Heart left ventricle (tissue), 16 donors: ENCODE data around the gene TMEM132D. TPM values are rescaled to one million over a fixed set of nuclear protein-coding genes. Genes with fewer than 3 reads are reported as not detected.

ENCODE experiments used
- ATAC-seq, 4 donors: fragments of 200-7000 bp; cut with Tn5 transposase; one replicate each; pipeline ENCODE4 v1.9.1; 2020 to 2022; ENCODE audit warnings: moderate library complexity in 4 of 4, mild to moderate bottlenecking in 3 of 4, moderate number of reproducible peaks in 1 of 4
- DNase-seq, 5 donors: peaks; one replicate each; pipeline ENCODE4 v3.0.0-alpha.2; 2020
- H3K27ac ChIP-seq, 12 donors: fragments of 200-600 bp; sonication (generic) in 4 of 12; one replicate each; pipeline versions ENCODE4 v1.5.0 to v1.8.0; 2016 to 2022; ENCODE audit warnings: mild to moderate bottlenecking in 2 of 12
- H3K27me3 ChIP-seq, 9 donors: fragments of 200-600 bp; sonication (generic) in 2 of 9; one replicate each; pipeline versions ENCODE4 v1.5.1 to v1.8.0; 2016 to 2022; ENCODE audit warnings: mild to moderate bottlenecking in 3 of 9
- H3K36me3 ChIP-seq, 9 donors: fragments of 200-600 bp; sonication (generic) in 2 of 9; one replicate each; pipeline versions ENCODE4 v1.5.0 to v1.8.0; 2018 to 2022; ENCODE audit warnings: mild to moderate bottlenecking in 2 of 9
- H3K4me1 ChIP-seq, 12 donors: fragments of 200-600 bp; sonication (generic) in 4 of 12; one replicate each; pipeline versions ENCODE4 v1.5.0 to v1.8.0; 2016 to 2022; ENCODE audit warnings: mild to moderate bottlenecking in 3 of 12
- H3K4me3 ChIP-seq, 12 donors: fragments of 200-600 bp; sonication (generic) in 4 of 12; one replicate each; pipeline versions ENCODE4 v1.5.0 to v1.8.0; 2017 to 2022; ENCODE audit warnings: mild to moderate bottlenecking in 9 of 12, moderate library complexity in 4 of 12
- H3K9me3 ChIP-seq, 12 donors: fragments of 200-600 bp; sonication (generic) in 4 of 12; one replicate each; pipeline versions ENCODE4 v1.5.0 to v1.8.0; 2016 to 2022; ENCODE audit warnings: mild to moderate bottlenecking in 1 of 12
- CTCF ChIP-seq, 12 donors: fragments of 200-600 bp; sonication (generic) in 4 of 12; IDR thresholded peaks; one replicate each; pipeline versions ENCODE4 v1.5.0 to v1.8.0; 2018 to 2022; ENCODE audit warnings: antibody characterized with exemption in 12 of 12, mild to moderate bottlenecking in 5 of 12
- POLR2A ChIP-seq, 2 donors: fragments of 450-650 bp; IDR thresholded peaks; one replicate each; pipeline ENCODE4 v1.6.1; 2017; ENCODE audit warnings: antibody characterized with exemption in 2 of 2, mild to moderate bottlenecking in 2 of 2, moderate library complexity in 2 of 2
- WGBS, 4 donors: extraction: QIAGEN DNeasy Blood & Tissue Kit in 2 of 4; methylation state at CpG; one replicate each; pipeline versions ENCODE4 v1.1.5 to v1.1.7; 2013 to 2018; 5-methylcytosine and 5-hydroxymethylcytosine counted together
- intact Hi-C, 10 donors: fragments of 100-400 bp; cut with DNase I; formaldehyde crosslinking; loops; one replicate each; pipeline versions ENCODE4 v1.11.1 to v1.14.2; 2022
- polyA plus RNA-seq, 2 donors: library from polyadenylated mRNA; stranded (reverse); fragments of 200-250 nt; gene quantifications; one replicate each; pipeline ENCODE4 v1.2.3, GENCODE V29; 2013
- total RNA-seq, 9 donors: library from RNA; depleted of rRNA in 2 of 9; stranded (reverse); fragments of >200 nt in 2 of 9; fragmentation: NEBNext Ultra II Directional in 3 of 9; extraction: Animal tissue kit (Norgen Biotek cat#: 25700) in 3 of 9; gene quantifications; one replicate each; pipeline versions ENCODE4 v1.1.0 to v1.2.4, GENCODE V29; 2016 to 2023
- donor health status: ischemic (EF 13 %, LVEDD 7.1; RV severe dilation, severe dysfunction).
- donor health status: healthy with polysubstance abuse.
- donor health status: DM: no; HTN: yes; CAD: no.
- donor health status: DM: no; HTN: no; CAD: no.
- donor health status: ischemic (EF 25% LVEDD 6.9; RV normal size, moderate dysfunction).
- donor health status: ischemic (EF 25% LVEDD 5.7; RV mildly dilated, moderate dysfunction).
- donor health status: healthy.
- donor health status: DM: yes; HTN: yes; CAD: no.
- donor health status: ischemic (EF 35%, LVEDD 5.7; RV mildly dilated, moderate dysfunction).
- donor health status: nonischemic (EF 11% LVEDD 7.7; RV severe dilation, severe dysfunction).
- donor health status: DM: yes; HTN: yes; CAD: no.
- donor health status: PGD.
- donor health status: ischemic (EF 29% LVEDD 5.4; RV normal size, mild dysfunction).
- donor health status: nonischemic (EF 23%, LVEDD 6.1; RV moderate dilation, normal function).

Gene TMEM132D
- total and polyA plus RNA-seq, 11 donors = not detected

GRCh38 chr12:129300011-129300410, 603.8 kb downstream of the TMEM132D start:
- H3K4me3 ChIP-seq = no peak overlapping the region
- peaks cover 0 to 6% (median 0%) of the 10 kb centered on the region in 12 donors for H3K9me3 ChIP-seq
- intact Hi-C loops = no loop called here
- 83 to 90% (median 84%) methylated on average over 8 of the region's 8 CpGs for WGBS, 4 donors
- H3K27me3 ChIP-seq = peaks cover 0 to 3% (median 0%) of the 10 kb centered on the region in 9 donors
- no peak for TF ChIP-seq POLR2A (IDR thresholded peaks at IDR 0.05)
- TF ChIP-seq CTCF (IDR thresholded peaks at IDR 0.05) = no peak
- DNase-seq (no peak), ATAC-seq (no peak)
- H3K27ac ChIP-seq = no peak overlapping the region
- H3K36me3 ChIP-seq = no peaks in the 10 kb centered on the region
- H3K4me1 ChIP-seq = no peaks in the 10 kb centered on the region

- WGBS, 4 donors = 79 to 86% (median 81%) methylated on average over 5 of the region's 5 CpGs
- Histone ChIP-seq H3K27me3 (peaks cover 0 to 3% (median 0%) of the 10 kb centered on the region in 9 donors), H3K27ac (no peak overlapping the region), H3K4me1 (no peaks in the 10 kb centered on the region), H3K9me3 (peaks cover 0 to 6% (median 0%) of the 10 kb centered on the region in 12 donors), H3K4me3 (no peak overlapping the region), H3K36me3 (no peaks in the 10 kb centered on the region)
- DNase-seq = no peak
- ATAC-seq = no peak
- TF ChIP-seq CTCF (IDR thresholded peaks at IDR 0.05) = no peak
- no peak for TF ChIP-seq POLR2A (IDR thresholded peaks at IDR 0.05)
- intact Hi-C loops = no loop called here
These were observed 604.9 kb downstream of the TMEM132D start for GRCh38 chr12:129298921-129299320.

GRCh38 chr12:129296671-129297070, 607.2 kb downstream of the TMEM132D start:
- Histone ChIP-seq H3K27me3 (peaks cover 0 to 3% (median 0%) of the 10 kb centered on the region in 9 donors), H3K4me3 (no peak overlapping the region), H3K27ac (no peak overlapping the region), H3K4me1 (no peaks in the 10 kb centered on the region), H3K9me3 (peaks cover 0 to 6% (median 0%) of the 10 kb centered on the region in 12 donors), H3K36me3 (no peaks in the 10 kb centered on the region)
- DNase-seq (no peak), ATAC-seq (no peak)
- TF ChIP-seq CTCF (IDR thresholded peaks at IDR 0.05) (no peak), POLR2A (IDR thresholded peaks at IDR 0.05) (no peak)
- intact Hi-C loops = no loop called here

GRCh38 chr12:129294868-129295267, 609.0 kb downstream of the TMEM132D start:
- Histone ChIP-seq H3K36me3 (no peaks in the 10 kb centered on the region), H3K27me3 (peaks cover 0 to 3% (median 0%) of the 10 kb centered on the region in 9 donors), H3K4me3 (no peak overlapping the region), H3K9me3 (peaks cover 0 to 3% (median 0%) of the 10 kb centered on the region in 12 donors), H3K4me1 (no peaks in the 10 kb centered on the region), H3K27ac (no peak overlapping the region)
- ATAC-seq (no peak), DNase-seq (no peak)
- WGBS, 4 donors = 87 to 95% (median 92%) methylated on average over 7 of the region's 7 CpGs
- intact Hi-C loops = no loop called here
- TF ChIP-seq CTCF (IDR thresholded peaks at IDR 0.05) = no peak
- no peak for TF ChIP-seq POLR2A (IDR thresholded peaks at IDR 0.05)
